HG03196 (cell line): ENCODE measurements around the gene PDPK1.
"Not testable (repeated sequence)": the region's sequence is repeated elsewhere in the genome, so short reads cannot be mapped to it uniquely, and the experiment has no call there.

ENCODE experiments used
- ATAC-seq: cut with Tn5 transposase; IDR thresholded peaks from one replicate; pipeline ENCODE4 v1.9.1; 2021; ENCODE audit not compliant: unreplicated experiment

Gene PDPK1

DNA sequence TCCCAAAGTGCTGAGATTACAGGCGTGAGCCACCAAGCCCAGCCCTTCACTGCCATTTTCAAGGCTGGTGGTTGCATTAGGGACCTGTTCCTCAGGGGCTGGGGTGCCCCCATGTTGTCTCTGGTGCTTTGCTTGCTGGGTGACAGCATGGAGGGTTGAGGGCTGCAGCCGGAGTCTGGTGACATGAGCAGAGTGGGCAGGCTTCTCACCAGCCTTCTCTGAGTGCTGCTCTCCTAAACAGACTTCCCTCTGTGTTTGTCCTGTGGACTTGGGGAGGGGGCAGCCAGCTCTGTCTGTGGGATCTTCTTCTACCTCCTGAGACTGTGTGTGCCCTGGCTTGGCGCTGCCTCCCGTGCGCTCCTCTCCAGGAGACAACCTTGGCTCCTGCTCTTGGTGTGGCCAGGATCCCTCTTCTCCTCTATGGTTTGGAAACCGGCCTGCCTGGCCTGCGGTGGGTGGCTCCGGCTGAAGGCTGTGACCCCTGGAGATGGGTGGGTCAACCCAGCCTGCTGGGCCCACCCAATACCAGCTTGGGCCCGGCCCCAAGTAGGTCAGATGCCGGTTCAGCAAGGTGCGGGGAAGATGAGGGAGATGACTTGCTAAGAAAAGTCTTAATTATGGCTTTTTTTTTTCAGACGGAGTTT lies 72.1 kb downstream of the PDPK1 start:
- ATAC-seq = no peak

DNA sequence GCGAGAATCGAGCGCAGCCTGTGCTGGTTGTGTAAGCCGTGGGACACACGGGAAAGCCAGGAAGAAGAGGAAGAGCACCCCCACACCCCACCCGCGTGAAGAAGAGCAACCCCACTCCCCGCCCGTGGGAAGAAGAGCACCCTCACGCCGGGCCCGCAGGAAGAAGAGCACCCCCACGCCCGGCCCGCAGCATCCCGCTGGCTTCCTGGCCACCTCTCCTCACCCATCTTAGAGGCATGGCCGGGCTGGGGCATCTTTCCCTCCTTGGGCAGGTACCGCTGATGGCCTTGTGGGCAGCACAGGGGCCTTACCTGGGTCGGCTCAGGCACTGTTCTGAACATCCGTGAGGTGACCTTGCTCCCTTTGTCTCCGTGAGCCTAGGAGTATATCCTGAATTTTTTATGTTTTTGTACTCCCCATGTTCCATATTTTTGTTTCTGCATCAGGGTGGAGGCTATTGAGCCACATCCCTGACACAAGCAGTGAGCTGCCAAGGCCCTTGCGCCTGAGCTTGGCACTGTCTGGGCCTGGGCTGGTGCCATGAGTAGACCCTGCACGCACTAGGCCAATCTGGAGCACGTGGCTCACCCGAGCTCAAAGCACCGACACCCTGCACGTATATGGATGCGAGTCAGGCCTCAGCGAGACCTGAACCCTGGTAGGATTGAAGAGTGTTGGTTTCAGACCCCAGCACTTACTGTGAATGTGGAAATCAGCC lies 73.1 kb downstream of the PDPK1 start:
- ATAC-seq = no peak

DNA sequence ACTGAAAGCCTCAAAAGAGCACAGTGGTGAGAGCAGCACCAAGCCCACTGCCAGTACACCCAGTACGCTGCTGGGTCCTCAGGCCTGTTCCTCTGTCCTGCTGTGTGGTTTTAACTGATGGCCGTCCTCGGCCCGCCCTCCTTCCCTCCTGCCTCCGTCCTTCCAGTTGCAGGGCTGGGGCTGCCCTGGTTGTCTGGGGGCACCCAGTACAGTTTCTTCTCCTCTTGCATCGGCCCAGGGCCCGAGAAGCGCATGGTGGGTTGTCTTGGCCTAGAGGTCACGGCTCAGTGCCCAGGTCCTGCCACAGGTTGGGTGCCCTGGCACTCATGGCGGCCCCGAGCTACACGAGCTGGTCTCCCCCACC lies 73.7 kb downstream of the PDPK1 start:
- ATAC-seq = no peak

DNA sequence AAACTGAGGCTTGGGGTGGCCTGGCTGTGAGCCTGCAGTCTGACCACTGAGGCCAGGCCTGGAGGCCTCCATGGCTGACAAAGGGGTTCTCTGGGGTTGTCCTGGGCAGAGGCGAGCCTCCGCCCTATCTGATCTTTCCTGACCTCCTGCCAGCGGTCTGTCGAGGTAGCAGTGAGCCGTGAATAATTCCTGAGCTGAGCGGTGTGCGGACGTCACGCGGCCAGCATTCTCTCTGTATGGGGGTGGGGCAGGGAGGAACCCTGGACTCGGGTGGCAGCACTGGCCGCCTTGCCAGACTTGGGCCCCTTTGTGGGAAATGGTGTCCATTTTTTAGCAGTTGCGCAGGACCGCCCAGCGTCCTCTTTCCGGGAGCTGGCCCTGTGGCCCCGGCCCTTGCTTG lies 74.1 kb downstream of the PDPK1 start:
- ATAC-seq = not testable (repeated sequence)

DNA sequence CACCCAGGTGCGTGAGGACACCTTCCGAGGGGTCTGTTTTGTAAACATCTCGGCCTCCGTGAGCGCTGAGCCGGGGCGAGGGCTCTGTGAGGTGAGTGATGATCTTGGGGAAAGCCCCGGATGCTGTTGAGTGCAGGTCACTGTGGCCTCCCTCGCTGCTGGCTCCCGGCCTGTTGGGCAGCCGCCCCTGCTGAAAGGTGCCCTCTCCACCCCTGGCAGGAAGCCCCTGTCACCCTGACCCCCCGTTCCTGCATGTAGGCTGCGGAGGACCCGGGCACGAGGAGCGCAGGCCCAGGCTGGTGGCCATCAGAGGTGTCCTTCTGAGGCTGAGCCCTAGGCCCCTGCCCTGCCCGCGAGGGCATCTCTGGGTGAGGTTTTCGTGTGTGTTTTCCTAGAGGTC lies 75.4 kb downstream of the PDPK1 start:
- ATAC-seq = not testable (repeated sequence)

DNA sequence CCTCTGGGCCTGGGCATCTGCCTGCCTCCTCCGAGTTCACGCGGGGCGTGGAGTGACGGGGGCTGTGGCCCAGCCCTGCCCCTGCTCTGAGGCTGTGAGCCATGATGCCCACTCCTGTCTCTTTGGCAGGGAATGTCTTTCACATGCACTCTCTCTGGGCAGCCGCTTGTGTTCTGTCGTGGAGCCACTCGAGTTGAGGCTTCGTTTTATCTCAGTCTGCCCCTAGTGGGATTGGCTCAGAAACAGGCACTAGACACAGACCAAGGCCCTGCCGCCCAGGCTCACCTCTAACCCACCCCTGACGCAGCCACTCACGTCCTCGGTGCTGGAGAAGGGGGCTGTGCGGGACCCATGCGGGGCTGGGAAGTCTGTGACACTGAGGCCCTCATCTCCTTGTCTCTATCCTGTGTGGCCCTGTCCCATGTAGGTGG lies 77.0 kb downstream of the PDPK1 start:
- ATAC-seq = no peak

DNA sequence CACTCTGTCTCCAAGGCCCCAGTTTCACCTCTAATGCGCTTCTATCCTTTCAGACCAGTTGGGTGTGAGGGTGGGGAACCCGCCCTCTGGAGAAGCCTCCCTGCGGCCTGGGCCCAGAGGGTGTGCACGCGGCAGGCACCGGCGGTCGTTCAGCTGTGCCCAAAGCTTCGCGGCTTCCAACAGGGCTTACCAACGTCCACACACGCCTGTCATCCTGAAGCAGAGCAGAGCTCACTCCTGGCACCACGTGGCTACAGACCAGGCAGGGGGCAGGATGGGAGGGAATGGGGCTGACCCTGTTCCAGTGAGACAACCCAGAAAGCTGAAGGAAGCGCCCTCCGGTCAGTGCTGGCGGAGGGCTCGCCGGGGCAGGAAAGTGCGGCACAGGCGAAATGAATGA lies 81.1 kb downstream of the PDPK1 start:
- ATAC-seq = not testable (repeated sequence)

DNA sequence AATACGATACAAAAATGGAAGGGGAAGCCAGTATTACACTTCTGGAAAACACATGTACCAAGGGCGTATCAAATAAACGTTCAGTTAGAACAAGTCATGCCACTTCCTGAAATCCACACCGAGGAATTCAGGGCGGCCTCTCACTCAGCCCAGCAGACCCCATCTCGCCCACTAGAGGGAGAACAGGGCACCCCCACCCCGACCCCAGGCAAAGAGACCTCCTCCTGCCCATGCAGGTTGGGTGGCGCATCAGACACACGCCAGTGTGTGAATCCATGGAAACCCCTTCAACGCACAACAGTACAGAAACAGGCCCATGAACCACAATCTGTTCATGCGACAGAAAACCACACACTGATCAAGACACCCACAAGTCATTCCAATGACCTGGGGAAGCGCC lies 81.8 kb downstream of the PDPK1 start:
- not testable (repeated sequence) for ATAC-seq

DNA sequence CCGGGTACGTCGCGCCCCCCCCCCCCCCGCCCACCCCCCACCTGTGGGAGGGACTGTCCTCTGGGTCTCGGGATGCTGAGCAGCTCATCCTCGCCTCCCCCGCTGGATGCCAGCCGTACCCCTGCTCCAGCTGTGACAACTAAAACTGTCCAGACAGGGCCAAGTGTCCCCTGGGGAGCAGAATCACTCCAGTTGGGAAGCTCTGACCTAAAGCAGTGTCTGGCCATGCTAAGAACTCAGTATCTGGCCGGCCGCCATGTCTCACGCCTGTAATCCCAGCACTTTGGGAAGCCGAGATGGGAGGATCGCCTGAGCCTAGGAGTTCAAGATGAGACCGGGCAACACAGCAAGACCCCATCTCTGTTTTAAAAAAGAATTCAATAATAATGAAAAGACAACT lies 83.0 kb downstream of the PDPK1 start:
- not testable (repeated sequence) for ATAC-seq

DNA sequence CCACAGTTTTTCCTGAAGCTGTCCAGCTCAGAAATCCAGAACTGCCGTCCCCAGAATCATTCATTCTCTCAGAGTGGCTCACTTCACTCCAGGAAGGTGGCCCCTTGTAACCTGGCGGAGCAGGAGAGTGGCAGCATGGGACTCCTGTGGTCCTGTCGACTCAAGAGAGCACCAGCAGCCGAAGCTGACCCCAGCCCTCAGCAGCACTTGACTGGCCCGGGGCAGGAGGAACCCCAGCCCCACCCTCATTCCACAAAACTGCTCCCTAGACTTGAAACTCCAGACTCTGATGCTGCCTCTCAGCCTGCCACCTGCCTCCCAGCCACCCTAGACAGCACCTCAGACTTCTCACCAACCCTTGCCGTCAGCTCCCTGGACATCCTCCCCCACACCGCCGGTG lies 83.6 kb downstream of the PDPK1 start:
- ATAC-seq = not testable (repeated sequence)

DNA sequence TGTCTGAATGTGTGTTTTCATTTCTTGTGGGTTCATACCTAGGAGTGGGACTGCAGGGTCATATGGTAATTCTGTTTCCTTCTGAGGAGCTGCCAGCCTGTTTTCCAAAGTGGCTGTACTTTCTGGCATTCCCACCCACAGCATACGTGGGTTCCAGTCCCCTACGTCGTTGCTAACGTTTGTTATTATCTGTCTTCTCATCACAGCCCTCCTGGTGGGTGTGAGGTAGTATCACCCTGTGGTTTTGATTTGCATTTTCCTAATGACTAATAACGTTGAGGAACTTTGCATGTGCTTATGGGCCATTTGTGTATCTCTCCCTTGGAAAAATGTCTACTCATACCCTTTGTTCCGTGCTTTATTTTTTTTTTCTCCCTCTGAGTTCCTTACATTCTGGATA lies 89.3 kb downstream of the PDPK1 start:
- not testable (repeated sequence) for ATAC-seq

DNA sequence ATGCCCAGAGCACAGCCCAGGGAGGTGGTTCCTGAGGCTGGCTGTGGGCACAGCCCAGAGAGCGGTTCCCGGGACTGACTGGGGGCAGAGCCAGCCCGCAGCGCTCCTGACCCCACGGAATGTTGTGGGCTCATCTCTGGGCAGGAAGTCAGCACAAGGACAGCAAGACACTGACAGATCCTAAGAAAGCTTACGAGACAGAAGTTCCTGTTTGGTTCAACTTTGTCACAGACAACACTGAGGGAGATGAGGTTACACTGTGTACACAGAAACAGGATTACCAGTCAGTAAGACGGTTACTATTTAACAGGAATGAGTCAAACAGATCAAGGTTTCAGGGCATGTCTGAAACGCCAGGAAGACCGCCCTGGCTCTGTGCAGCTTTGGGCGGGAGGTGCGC lies 93.4 kb downstream of the PDPK1 start:
- not testable (repeated sequence) for ATAC-seq

DNA sequence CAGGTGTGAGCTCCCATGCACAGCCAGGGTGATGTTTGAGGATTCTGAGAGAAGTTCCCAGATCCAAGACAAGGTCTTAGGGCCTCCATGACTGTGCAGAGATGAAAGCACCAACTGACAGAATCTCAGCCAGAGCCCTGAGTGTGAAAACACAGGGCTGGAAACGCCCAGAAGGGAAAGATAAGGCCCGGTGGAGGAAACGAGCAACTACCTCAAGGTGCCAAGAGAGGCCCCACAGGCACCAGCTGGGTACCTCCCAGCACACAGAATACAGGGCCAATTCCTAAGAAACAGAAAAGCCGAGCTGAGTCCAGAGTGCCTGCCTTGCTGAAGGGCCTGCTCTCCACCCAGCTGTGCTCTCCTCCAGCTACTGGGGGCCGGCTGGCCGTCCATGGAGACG lies 94.5 kb downstream of the PDPK1 start:
- not testable (repeated sequence) for ATAC-seq

DNA sequence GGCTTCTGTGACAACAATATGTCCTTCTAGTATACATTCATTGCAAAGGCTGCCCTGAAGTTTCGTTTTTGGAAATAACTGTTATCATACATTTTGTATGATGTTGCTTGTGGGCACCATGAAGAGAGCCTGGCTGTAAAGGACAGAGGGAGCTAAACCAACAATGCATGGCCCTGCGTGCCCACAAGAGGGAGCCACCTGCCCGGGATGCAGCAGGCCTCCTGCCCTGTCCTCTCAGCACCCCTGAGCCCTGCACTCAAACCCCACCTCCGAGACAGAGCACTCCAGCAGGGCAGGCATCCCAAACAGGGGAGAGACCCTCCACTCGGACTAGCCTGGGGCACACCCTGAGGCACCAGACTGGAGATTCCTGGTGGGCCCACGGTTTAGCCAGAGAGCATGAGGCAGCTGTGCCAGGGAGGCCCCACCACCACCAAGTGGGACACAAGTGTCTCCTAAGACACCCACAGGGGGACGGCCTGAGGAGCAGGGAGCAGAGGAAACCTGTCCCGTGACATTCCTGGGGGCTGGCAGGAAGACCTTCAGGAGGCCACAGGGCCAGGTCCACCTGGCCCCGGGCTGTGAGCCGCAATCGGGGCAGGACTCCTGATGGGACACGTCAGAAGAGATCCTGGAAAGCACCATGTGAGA lies 101.4 kb downstream of the PDPK1 start:
- not testable (repeated sequence) for ATAC-seq

DNA sequence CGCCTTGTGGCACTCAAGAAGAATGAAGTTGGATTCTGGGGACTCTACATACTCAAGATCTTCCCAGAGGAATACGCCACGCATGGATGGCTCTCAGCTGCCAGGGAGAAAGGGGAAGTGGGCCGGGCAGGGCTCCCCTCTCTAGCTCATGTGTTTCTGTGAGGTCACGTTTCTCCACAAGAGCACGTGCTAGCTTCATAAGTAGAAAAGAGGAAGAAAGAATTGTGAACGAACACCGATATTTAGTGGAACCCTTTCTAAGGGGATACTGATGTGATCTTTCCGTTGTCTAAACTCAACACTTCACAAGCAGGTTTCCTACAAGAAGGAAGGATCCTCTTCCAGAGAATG lies 101.9 kb downstream of the PDPK1 start:
- not testable (repeated sequence) for ATAC-seq

DNA sequence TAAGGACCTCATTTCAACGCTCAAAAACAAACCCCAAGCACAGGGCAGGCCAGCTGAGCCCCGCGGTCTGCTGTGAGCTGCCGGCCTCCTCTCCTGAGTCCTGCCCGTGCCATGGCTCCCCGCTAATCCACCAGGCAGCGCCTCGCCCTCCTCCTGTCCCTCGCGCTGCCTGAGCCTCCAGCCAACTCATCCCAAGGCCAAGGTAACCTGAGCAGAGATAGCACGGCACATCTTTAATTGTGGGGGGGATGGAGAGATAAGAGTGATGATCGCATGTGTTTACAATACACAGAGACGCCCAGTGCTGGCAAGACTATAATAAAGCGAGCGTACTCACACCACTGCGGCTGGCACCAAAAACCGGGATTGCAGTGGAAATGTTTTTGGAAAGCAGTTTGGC lies 104.7 kb downstream of the PDPK1 start:
- ATAC-seq = not testable (repeated sequence)

DNA sequence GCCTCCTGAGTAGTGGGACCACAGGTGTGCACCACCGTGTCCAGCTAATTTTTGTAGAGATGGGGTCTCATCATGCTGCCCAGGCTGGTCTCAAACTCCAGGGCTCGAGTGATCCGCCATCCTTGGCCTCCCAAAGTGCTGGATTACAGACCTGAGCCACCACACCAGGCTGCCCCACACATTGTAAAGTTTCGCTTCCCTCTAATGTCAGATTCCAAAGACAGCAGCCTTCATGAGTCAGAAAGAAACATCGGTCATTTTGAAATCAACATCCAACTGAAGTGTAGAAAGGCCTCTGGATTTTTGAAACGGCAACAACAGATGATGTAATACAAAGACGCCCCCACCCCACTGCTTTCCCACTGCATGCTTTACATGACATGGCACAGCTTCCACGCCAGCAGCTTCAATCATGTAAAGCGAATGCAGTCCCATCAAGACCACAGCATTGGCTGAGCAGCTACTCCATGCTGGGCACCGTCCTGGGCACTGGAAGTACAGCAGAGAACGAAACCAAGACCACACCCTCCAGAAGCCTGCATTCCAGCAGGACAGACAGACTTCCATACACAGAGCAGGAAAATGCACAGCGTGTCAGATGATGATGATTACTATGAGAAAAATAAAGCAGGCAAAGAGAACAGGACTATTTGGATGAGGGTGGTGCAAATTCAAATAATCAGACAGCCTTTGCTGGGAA lies 107.1 kb downstream of the PDPK1 start:
- ATAC-seq = not testable (repeated sequence)

DNA sequence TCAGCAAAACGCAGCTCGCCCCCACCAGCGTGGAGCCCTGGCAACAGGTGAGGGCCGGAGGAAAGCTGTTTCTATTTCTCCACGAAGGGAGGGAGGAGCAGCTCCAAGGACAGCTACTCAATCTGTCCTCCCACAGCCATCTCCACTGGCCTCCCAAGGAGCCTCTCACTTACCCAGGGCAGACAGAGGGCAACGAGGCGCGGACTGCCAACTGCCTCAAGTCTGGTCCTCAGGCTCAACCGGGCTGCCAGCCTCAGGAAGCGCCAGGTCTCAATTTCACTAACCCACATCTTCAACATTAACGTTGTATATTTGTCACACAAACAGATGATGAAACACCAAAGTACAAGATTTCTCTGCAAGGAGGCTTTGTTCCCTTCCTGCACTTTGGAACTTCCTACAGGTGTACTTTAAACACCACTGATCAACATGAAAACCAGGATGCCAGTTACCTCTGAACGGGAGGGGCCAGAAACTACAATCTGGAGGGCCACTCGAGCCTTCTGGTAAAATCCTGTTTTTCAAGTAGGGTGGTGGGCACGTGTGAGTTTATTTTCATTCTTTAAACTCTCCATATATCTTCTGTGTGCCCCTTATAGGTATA lies 113.5 kb downstream of the PDPK1 start:
- ATAC-seq = not testable (repeated sequence)
